NCI-H345 treated with DMSO at 0.1 percent for 48 hours (cell line): Measurements from ENCODE around the gene TAS2R8.
"Not testable (repeated sequence)": the region's sequence is repeated elsewhere in the genome, so short reads cannot be mapped to it uniquely, and the experiment has no call there.

Experiments used
- DNase-seq: peaks from one replicate; lab custom pipeline; 2025; ENCODE audit not compliant: unreplicated experiment; lab: John Stamatoyannopoulos, UW

TAS2R8 gene

DNA sequence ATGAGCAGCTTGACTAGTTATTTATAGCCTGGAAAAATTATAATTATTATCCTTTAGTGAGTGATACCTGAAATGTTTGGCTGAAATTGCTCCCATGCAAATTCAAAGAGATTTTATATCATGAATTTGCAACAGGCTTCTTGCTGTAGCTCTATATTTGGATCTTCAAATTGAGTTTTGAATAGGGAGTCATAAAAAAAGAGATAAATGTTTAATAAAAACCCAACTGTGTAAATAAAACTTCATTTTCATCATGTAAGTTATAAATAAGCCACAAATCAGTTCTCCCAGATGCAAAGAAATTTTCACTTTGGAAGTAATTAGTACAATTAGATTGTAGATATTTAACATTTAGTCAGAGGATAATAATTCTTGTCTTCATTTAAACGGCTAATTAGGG is at the start of gene TAS2R8:
Gene TAS2R8, minus strand, starts transcription at position 101 of the 400 bp plus-strand sequence. CDS start 306 bp downstream, outside the sequence.
- no peak for DNase-seq

- DNase-seq, result no peak
Observed at GRCh38 chr12:10855807-10856206, 48.7 kb upstream of the TAS2R8 start.

GRCh38 chr12:10853776-10854175 is 46.7 kb upstream of the TAS2R8 start:
- no peak for DNase-seq

DNA sequence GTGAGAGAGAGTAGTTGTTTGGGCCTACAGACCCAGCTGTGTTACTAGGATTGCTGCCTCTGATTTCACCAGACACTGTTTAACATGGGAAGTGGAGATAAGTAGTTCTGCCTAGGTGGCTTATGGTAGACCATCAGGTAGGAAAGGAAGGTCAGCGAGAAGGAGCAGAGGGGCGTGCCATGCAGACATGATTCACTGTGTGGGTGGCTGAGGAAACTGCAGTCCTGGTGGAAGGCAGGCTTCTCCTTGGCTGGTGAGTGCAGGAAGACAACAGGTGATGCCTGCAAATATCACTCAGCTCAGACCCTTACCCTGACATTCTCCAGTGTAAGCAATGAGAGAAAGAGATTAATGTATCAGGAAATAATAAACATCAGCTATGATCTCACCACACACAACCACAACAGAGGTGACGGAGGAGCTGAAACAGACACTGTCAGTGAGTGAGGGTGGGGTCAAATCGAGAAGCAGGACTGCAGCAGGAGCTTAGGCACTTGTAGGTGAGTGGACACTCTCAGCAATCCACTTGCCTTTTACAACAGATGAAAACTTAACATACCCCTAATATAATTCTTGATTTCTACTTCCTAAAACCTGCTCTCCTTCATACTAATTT is 44.3 kb upstream of the TAS2R8 start:
- no peak for DNase-seq

GRCh38 chr12:10849425-10849878 is 42.4 kb upstream of the TAS2R8 start, which contains the start of gene PRR4:
TSS of gene PRR4 (minus strand) at chr12:10849475. CDS start at chr12:10849437, 38 bp downstream.
- no peak for DNase-seq

GRCh38 chr12:10847744-10848143 is 40.7 kb upstream of the TAS2R8 start:
- DNase-seq, result no peak

GRCh38 chr12:10842862-10843261 is 35.8 kb upstream of the TAS2R8 start:
- no peak for DNase-seq

GRCh38 chr12:10838461-10838860 is 31.4 kb upstream of the TAS2R8 start:
- DNase-seq, result no peak

DNA sequence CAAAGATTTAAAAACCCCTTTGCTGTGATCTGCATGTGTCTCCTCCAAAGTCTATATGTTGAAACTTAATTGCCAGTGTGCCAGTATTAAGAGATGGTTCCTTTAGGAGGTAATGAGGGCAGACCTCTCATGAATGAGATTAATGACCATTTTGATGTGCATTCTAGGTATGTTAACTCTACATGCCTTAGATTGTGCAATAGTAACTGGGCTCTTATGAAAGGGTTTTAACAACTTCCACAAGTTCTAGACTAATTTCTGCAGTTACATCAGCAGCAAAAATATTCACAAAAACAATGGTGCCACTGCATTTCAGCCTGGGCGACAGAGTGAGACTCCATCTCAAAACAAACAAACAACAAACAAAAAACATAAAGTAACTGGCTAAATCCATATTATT is 22.9 kb upstream of the TAS2R8 start:
- no peak for DNase-seq

GRCh38 chr12:10826258-10826657 is 19.2 kb upstream of the TAS2R8 start, which contains the start of gene TAS2R10:
TSS of gene TAS2R10 (minus strand) at chr12:10826358. CDS start at chr12:10826269, 89 bp downstream.
- no peak for DNase-seq

DNA sequence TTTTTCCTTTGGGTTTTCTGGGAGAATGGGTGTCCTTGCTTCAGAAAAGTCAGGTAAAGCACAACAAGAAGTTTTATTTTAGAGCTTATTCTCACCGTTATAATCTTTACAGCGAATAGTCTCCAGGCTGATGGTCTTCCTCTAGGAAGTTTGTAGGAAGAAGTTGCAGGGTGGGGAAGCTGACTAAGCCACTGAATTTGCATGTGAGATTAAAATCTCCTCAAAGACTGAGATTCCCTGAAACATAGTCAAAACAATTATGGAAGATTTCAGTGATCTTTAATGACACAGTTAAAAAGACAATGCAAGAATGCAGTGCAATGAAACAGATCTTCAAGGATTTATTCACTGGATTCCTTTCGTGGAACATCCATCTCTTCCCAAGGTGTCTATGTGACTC is 17.9 kb upstream of the TAS2R8 start:
- DNase-seq, result no peak

DNA sequence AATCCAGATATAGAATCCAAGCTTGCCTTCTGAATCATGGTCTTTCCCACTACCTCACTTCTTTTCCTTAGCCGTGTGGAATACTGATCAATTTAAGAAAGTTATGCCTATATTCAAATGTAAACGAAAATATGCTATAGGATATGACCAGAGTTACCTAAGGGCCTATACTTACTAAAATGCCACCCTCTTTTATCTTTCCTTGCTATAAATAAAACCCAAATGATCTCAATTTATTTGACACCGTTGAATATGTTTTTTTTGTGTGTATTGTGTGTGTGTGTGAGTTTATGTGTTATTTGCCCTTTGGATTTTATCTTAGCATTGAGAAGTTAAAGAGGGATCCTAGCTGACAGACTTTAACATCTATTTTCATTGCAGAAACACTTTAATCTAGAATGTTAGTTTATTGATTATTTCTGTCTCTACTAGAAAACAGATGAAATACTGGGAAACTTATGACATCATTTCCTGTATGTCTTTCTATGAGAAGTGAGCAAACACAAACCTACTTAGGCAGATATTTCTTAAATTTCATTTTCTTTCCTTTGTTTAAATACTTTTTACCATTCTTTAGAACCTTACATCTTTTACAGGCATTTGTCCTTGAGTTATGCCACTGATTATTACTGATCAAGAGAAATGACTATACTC is 4.9 kb upstream of the TAS2R8 start:
- no peak for DNase-seq

GRCh38 chr12:10810068-10810467 is 3.0 kb upstream of the TAS2R8 start, which contains the start of gene TAS2R9:
TSS of gene TAS2R9 (minus strand) at chr12:10810168. CDS start at chr12:10810075, 93 bp downstream.
- no peak for DNase-seq

DNA sequence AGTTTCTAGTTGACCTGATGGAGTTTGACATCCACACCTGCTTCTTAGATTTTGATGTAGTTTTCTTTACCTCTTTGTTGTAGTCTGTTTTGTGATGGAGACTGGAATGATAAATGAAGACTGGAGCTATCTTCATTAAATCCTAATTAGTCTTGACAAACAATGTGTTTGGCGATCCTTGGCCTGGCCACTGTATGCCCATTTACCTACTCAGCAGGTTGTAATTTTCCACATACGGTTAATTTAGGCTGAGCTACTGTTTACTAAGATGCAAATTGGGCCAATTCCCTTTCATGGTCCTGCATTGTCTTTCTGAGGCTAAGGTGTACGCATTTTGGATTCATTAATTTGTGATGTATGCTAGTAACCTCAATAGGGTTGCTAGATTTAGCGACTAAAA is 4.5 kb downstream of the TAS2R8 start, which contains the start of gene TAS2R7:
Gene TAS2R7, minus strand, starts transcription at position 41 of the 400 bp plus-strand sequence. CDS start 57 bp downstream, outside the sequence.
- DNase-seq, result no peak

GRCh38 chr12:10801741-10802140 is 5.3 kb downstream of the TAS2R8 start:
- DNase-seq, result no peak

DNA sequence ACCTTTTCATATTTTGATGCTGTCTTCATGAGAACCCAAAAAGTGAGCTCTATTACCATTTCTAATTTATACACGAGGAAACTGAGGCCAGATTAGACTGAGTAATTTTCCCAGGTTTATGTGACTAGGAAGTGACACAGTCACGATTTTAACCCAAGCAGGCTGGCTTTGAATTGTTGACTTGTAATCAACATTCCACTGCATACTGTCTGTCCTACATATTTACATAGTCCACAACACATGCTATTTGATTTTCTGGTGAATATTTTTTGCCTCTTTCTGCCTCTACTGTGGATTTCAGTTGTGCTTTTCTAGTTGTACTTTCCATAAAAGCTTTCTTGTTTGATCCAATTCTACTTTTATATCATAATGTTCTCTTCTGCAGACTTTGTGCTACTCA is 12.9 kb downstream of the TAS2R8 start:
- DNase-seq, result no peak

- DNase-seq, result not testable (repeated sequence)
Observed at GRCh38 chr12:10791769-10792168, 15.3 kb downstream of the TAS2R8 start.

GRCh38 chr12:10783252-10783651 is 23.8 kb downstream of the TAS2R8 start:
- DNase-seq, result no peak

- no peak for DNase-seq
Observed at GRCh38 chr12:10779103-10779502, 28.0 kb downstream of the TAS2R8 start.

- DNase-seq, result peak; percentile 26
Observed at GRCh38 chr12:10771132-10771733, 35.9 kb downstream of the TAS2R8 start.

GRCh38 chr12:10759657-10760056 is 47.4 kb downstream of the TAS2R8 start:
- DNase-seq, result no peak

DNA sequence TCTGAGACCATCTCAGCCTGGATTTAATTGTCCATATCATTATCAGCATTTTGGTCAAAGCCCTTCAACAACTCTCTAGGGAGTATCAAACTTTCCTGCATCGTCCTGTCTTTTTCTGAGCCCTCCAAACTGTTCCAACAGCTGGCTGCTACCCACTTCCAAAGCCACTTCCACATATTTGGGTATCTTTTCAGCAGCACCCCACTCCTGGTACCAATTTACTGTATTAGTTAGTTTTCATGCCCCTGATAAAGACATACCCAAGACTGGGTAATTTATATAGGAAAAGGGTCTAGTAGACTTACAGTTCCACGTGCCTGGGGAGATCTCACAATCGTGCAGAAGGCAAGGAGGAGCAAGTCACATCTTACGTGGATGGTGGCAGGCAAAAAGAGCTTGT is 50.9 kb downstream of the TAS2R8 start:
- DNase-seq, result no peak
